Neural cell (in vitro differentiated cells): ENCODE measurements around the gene NCKAP5.

Experiments used
- EP300 ChIP-seq: fragments of 450-650 bp; conservative IDR thresholded peaks from 2 replicates; pipeline ENCODE4 v1.6.1; 2014; ENCODE audit warnings: antibody characterized with exemption, mild to moderate bottlenecking, moderate library complexity; ENCODE audit not compliant: poor library complexity, severe bottlenecking
- EZH2 ChIP-seq: fragments of 200-600, 300-800 bp; shearing (Covaris generic), sonication (generic); IDR thresholded peaks from 2 replicates; pipeline ENCODE4 v1.6.1; 2014; ENCODE audit warnings: antibody characterized with exemption, low read length, borderline replicate concordance, mild to moderate bottlenecking; ENCODE audit not compliant: insufficient read depth, poor library complexity, severe bottlenecking
- POLR2AphosphoS5 ChIP-seq: IDR thresholded peaks from 2 replicates; pipeline ENCODE4 v1.6.1; 2012
- RAD21 ChIP-seq: fragments of 450-650 bp; conservative IDR thresholded peaks from 2 replicates; pipeline ENCODE4 v1.6.1; 2014; ENCODE audit warnings: antibody characterized with exemption, mild to moderate bottlenecking, moderate library complexity
- TAF1 ChIP-seq: IDR thresholded peaks from 2 replicates; pipeline ENCODE4 v1.6.1; 2012; ENCODE audit warnings: low read depth
- TF ChIP-seq, protein P1 (sequence below): fragments of 450-650 bp; IDR thresholded peaks from 2 replicates; pipeline ENCODE4 v1.5.1; 2014; ENCODE audit warnings: antibody characterized with exemption, mild to moderate bottlenecking, moderate library complexity; ENCODE audit not compliant: poor library complexity, severe bottlenecking
- TF ChIP-seq, protein P2 (sequence below): IDR thresholded peaks from 2 replicates; pipeline ENCODE4 v1.6.1; 2012; ENCODE audit warnings: borderline replicate concordance

DNA sequence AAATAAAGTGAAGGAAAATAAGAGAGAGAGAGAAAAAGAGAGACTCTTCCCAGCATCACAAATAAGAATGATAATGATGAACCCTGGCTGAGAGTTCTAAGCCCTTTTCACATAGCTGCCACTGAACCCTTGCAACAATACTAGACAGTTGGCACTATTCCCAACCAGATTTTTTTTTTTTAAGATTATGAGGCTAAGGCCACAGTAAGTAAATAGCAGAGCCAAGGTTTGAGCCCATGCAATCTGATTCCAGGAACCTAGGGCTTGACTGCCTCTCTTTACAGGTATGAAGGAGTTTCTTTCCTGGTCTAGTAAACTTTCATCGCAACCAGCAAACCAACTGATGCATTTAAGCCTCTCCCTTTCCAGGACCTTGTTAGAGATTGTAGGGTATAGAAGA is 424.6 kb downstream of the NCKAP5 start:
- no peak for TF ChIP-seq POLR2AphosphoS5
- TF ChIP-seq RAD21 = no peak
- TF ChIP-seq, protein P1, sequence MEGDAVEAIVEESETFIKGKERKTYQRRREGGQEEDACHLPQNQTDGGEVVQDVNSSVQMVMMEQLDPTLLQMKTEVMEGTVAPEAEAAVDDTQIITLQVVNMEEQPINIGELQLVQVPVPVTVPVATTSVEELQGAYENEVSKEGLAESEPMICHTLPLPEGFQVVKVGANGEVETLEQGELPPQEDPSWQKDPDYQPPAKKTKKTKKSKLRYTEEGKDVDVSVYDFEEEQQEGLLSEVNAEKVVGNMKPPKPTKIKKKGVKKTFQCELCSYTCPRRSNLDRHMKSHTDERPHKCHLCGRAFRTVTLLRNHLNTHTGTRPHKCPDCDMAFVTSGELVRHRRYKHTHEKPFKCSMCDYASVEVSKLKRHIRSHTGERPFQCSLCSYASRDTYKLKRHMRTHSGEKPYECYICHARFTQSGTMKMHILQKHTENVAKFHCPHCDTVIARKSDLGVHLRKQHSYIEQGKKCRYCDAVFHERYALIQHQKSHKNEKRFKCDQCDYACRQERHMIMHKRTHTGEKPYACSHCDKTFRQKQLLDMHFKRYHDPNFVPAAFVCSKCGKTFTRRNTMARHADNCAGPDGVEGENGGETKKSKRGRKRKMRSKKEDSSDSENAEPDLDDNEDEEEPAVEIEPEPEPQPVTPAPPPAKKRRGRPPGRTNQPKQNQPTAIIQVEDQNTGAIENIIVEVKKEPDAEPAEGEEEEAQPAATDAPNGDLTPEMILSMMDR = no peak
- TF ChIP-seq EZH2 = no peak
- TF ChIP-seq TAF1 = no peak
- TF ChIP-seq, protein P2, sequence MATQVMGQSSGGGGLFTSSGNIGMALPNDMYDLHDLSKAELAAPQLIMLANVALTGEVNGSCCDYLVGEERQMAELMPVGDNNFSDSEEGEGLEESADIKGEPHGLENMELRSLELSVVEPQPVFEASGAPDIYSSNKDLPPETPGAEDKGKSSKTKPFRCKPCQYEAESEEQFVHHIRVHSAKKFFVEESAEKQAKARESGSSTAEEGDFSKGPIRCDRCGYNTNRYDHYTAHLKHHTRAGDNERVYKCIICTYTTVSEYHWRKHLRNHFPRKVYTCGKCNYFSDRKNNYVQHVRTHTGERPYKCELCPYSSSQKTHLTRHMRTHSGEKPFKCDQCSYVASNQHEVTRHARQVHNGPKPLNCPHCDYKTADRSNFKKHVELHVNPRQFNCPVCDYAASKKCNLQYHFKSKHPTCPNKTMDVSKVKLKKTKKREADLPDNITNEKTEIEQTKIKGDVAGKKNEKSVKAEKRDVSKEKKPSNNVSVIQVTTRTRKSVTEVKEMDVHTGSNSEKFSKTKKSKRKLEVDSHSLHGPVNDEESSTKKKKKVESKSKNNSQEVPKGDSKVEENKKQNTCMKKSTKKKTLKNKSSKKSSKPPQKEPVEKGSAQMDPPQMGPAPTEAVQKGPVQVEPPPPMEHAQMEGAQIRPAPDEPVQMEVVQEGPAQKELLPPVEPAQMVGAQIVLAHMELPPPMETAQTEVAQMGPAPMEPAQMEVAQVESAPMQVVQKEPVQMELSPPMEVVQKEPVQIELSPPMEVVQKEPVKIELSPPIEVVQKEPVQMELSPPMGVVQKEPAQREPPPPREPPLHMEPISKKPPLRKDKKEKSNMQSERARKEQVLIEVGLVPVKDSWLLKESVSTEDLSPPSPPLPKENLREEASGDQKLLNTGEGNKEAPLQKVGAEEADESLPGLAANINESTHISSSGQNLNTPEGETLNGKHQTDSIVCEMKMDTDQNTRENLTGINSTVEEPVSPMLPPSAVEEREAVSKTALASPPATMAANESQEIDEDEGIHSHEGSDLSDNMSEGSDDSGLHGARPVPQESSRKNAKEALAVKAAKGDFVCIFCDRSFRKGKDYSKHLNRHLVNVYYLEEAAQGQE = no peak
- no peak for TF ChIP-seq EP300
